ENCODE data around the gene TRNT1. TPM values are rescaled to one million over a fixed set of nuclear protein-coding genes. Genes with fewer than 3 reads are reported as not detected.
A peak's percentile ranks its signal among the peaks of the same experiment; 100 is the strongest.

Gene TRNT1
- total RNA-seq, 2 donors from 2014 or later = 33.6 to 41.5 TPM

DNA sequence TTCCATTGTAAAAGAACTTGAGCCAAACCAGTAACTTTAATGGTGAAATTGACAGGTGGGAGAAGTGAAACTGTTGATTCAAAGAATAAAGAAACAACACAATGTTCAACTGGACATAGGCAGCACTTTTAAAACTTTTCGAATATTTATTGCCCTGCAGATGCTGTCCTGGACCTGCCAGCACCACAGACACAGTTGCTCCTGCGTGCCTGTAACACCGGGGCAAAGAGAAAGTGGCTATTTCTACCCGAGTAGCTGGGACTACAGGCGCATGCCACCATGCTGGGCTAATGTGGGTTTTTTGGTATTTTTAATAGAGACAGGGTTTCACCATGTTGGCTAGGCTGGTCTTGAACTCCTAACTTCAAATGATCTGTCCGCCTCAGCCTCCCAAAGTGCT is 24.0 kb upstream of the TRNT1 start:
- H3K27ac Mint-ChIP-seq = no peak overlapping the region
- H3K4me1 Mint-ChIP-seq (ENCODE audit: low read depth) = peaks cover 11% of the 10 kb centered on the region
- peaks cover 7% of the 10 kb centered on the region for H3K27me3 Mint-ChIP-seq (ENCODE audit: low read depth)
- no peak for ATAC-seq (replicated peaks in 1 of 2)
- DNase-seq = no peak
- H3K4me3 Mint-ChIP-seq = no peak overlapping the region
- no peaks in the 10 kb centered on the region for H3K36me3 Mint-ChIP-seq (ENCODE audit: insufficient read depth in 2 of 2)
- no peaks in the 10 kb centered on the region for H3K9me3 Mint-ChIP-seq

GRCh38 chr3:3105246-3105645 is 21.5 kb upstream of the TRNT1 start:
- Mint-ChIP-seq H3K27me3 (ENCODE audit: low read depth) (peaks cover 7% of the 10 kb centered on the region), H3K36me3 (ENCODE audit: insufficient read depth in 2 of 2) (no peaks in the 10 kb centered on the region), H3K27ac (no peak overlapping the region), H3K4me1 (ENCODE audit: low read depth) (peaks cover 25% of the 10 kb centered on the region), H3K9me3 (no peaks in the 10 kb centered on the region), H3K4me3 (no peak overlapping the region)
- DNase-seq = no peak
- ATAC-seq (replicated peaks in 1 of 2) = no peak

DNA sequence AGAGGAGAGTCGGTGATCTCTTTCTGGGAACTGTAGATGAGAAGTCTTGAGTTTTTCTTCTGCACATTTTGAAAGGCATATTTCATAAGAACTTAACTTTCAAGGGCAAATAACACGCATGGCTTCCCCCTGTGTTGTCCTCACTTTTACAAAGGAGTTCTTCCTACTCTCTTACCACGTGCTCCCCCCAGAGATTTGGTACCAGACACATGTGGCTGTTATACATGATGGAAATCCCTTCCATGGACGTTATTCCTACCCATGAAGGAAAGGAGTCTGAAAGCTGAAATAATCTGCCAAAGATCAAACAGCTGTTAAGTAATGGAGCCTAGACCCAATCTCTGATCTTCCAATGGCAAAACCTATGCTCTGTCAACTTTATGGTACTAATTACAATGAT is 20.9 kb upstream of the TRNT1 start:
- DNase-seq (no peak), ATAC-seq (replicated peaks in 1 of 2) (no peak)
- no peak overlapping the region for H3K27ac Mint-ChIP-seq
- H3K36me3 Mint-ChIP-seq (ENCODE audit: insufficient read depth in 2 of 2) = no peaks in the 10 kb centered on the region
- no peak overlapping the region for H3K4me3 Mint-ChIP-seq
- H3K4me1 Mint-ChIP-seq (ENCODE audit: low read depth) = peaks cover 25% of the 10 kb centered on the region
- H3K27me3 Mint-ChIP-seq (ENCODE audit: low read depth) = peaks cover 7% of the 10 kb centered on the region
- no peaks in the 10 kb centered on the region for H3K9me3 Mint-ChIP-seq

GRCh38 chr3:3107181-3107580 is 19.6 kb upstream of the TRNT1 start:
- no peak for ATAC-seq (replicated peaks in 1 of 2)
- Mint-ChIP-seq H3K27me3 (ENCODE audit: low read depth) (peaks cover 7% of the 10 kb centered on the region), H3K36me3 (ENCODE audit: insufficient read depth in 2 of 2) (no peaks in the 10 kb centered on the region), H3K4me1 (ENCODE audit: low read depth) (peaks cover 21% of the 10 kb centered on the region), H3K4me3 (peak overlapping the region in 1 of 2 donors; percentile 53), H3K27ac (peak overlapping the region; percentile 80), H3K9me3 (no peaks in the 10 kb centered on the region)
- no peak for DNase-seq

GRCh38 chr3:3107858-3108257 is 18.9 kb upstream of the TRNT1 start:
- peaks cover 20% of the 10 kb centered on the region for H3K4me1 Mint-ChIP-seq (ENCODE audit: low read depth)
- DNase-seq (no peak), ATAC-seq (replicated peaks in 1 of 2) (peak; percentile 37 to 38)
- no peaks in the 10 kb centered on the region for H3K36me3 Mint-ChIP-seq (ENCODE audit: insufficient read depth in 2 of 2)
- peak overlapping the region; percentile 80 for H3K27ac Mint-ChIP-seq
- peak overlapping the region in 1 of 2 donors; percentile 53 for H3K4me3 Mint-ChIP-seq
- no peaks in the 10 kb centered on the region for H3K9me3 Mint-ChIP-seq
- peaks cover 7% of the 10 kb centered on the region for H3K27me3 Mint-ChIP-seq (ENCODE audit: low read depth)

DNA sequence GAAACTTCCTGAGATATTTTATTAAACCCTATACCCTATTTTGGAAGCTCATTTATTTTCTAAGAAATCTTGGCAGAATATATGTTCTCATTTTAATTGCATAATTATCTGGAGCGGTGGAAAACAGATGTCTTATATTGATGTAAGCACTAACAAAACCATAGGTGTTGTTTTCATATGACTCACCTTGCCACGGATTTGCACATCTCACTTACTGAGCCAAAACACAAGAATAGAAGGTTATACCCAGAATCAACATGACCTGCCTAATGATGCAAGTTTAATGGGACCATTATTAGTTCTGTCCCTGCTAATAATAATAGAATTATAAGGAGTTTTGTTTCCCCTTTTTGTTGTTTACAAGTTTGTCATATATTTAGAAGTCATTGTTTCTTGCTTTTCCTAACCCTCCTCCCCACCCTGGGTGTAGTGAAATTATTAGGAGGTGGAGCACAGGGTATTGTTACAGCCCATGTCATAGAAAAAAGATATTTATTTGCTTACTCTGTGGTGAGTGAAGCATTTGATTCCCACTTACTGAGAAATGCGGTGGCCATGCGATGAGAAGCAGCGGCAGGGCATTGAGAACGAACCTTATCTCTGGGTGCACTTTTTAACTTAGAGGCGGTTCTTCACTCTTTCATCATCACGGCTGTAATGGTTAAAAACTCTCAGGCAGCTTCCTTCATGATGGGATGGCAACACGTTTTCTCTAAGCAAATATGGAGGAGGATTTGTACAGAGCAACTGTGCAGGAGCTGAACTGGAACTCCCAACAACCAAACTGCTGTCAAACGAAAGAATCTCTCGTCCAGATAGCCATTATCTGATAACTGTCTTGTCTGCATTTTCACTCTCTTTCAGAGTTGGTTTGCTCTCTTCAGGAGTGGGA is 17.1 kb upstream of the TRNT1 start:
- Mint-ChIP-seq H3K9me3 (no peaks in the 10 kb centered on the region), H3K27me3 (ENCODE audit: low read depth) (peaks cover 7% of the 10 kb centered on the region), H3K4me1 (ENCODE audit: low read depth) (peaks cover 20% of the 10 kb centered on the region), H3K27ac (peak overlapping the region; percentile 90), H3K36me3 (ENCODE audit: insufficient read depth in 2 of 2) (no peaks in the 10 kb centered on the region), H3K4me3 (peak overlapping the region; percentile 27 to 88)
- DNase-seq = peak in 1 of 2 donors; percentile 9
- ATAC-seq (replicated peaks in 1 of 2) = peak; percentile 59 to 63

- peaks cover 3% of the 10 kb centered on the region for H3K27me3 Mint-ChIP-seq (ENCODE audit: low read depth)
- no peaks in the 10 kb centered on the region for H3K9me3 Mint-ChIP-seq
- H3K36me3 Mint-ChIP-seq (ENCODE audit: insufficient read depth in 2 of 2) = no peaks in the 10 kb centered on the region
- H3K27ac Mint-ChIP-seq = peak within 1 kb of the TSS; percentile 90
- H3K4me1 Mint-ChIP-seq (ENCODE audit: low read depth) = peaks cover 17% of the 10 kb centered on the region
- DNase-seq = peak in 1 of 2 donors; percentile 19
- H3K4me3 Mint-ChIP-seq = peak within 1 kb of the TSS; percentile 27 to 88
- ATAC-seq (replicated peaks in 1 of 2) = peak; percentile 71 to 76
Measured at GRCh38 chr3:3110299-3110630, 16.5 kb upstream of the TRNT1 start, which contains the start of gene IL5RA. Gene IL5RA (minus strand): TSS chr3:3110374. CDS start chr3:3104984, 5,390 bp downstream.

DNA sequence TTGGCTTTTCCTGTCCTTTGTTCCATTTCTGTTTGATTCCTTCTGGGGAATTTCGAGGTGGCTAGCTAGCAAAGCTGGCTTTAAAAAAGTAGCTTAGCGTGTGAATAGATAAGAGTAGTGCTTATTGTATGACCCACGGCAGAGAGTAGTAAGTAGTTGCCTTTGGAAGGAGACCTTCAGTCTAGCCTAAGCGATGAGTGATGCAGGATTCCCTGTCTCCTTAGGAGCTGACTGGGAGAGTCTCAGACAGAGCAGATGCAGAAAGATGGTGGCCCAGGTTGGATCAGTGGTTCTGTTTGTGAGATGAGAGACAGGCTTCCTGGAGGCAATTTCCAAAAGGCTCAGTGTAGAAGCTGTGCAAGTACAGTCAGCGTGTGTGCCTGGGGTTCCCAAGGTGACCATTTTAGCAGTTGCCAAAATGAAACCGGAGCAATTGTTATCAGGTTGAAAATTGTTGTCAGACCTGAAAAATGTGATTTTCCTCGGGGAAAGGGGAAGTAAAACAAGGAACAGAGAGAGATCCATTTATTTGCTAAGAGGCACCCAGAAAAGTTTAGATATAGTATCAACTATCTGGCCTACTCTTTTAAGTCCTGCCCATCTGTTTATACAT is 15.9 kb upstream of the TRNT1 start:
- DNase-seq (no peak), ATAC-seq (replicated peaks in 1 of 2) (no peak)
- H3K27me3 Mint-ChIP-seq (ENCODE audit: low read depth) = no peaks in the 10 kb centered on the region
- no peaks in the 10 kb centered on the region for H3K9me3 Mint-ChIP-seq
- peaks cover 0 to 2% of the 10 kb centered on the region in 2 donors for H3K36me3 Mint-ChIP-seq (ENCODE audit: insufficient read depth in 2 of 2)
- peaks cover 19% of the 10 kb centered on the region for H3K4me1 Mint-ChIP-seq (ENCODE audit: low read depth)
- H3K27ac Mint-ChIP-seq = peak overlapping the region; percentile 38
- H3K4me3 Mint-ChIP-seq = peak overlapping the region; percentile 9 to 88

- Mint-ChIP-seq H3K4me3 (no peak overlapping the region), H3K9me3 (no peaks in the 10 kb centered on the region), H3K27me3 (ENCODE audit: low read depth) (no peaks in the 10 kb centered on the region), H3K36me3 (ENCODE audit: insufficient read depth in 2 of 2) (peaks cover 0 to 2% of the 10 kb centered on the region in 2 donors), H3K4me1 (ENCODE audit: low read depth) (peaks cover 18% of the 10 kb centered on the region), H3K27ac (no peak overlapping the region)
- ATAC-seq (replicated peaks in 1 of 2) = peak; percentile 14 to 71
- no peak for DNase-seq
Measured at GRCh38 chr3:3113042-3113709, 13.6 kb upstream of the TRNT1 start.

- DNase-seq = no peak
- Mint-ChIP-seq H3K27ac (no peak overlapping the region), H3K9me3 (no peaks in the 10 kb centered on the region), H3K4me3 (no peak overlapping the region), H3K27me3 (ENCODE audit: low read depth) (no peaks in the 10 kb centered on the region), H3K4me1 (ENCODE audit: low read depth) (peaks cover 14% of the 10 kb centered on the region), H3K36me3 (ENCODE audit: insufficient read depth in 2 of 2) (peaks cover 0 to 2% of the 10 kb centered on the region in 2 donors)
- no peak for ATAC-seq (replicated peaks in 1 of 2)
Measured at GRCh38 chr3:3117651-3118050, 9.1 kb upstream of the TRNT1 start.

DNA sequence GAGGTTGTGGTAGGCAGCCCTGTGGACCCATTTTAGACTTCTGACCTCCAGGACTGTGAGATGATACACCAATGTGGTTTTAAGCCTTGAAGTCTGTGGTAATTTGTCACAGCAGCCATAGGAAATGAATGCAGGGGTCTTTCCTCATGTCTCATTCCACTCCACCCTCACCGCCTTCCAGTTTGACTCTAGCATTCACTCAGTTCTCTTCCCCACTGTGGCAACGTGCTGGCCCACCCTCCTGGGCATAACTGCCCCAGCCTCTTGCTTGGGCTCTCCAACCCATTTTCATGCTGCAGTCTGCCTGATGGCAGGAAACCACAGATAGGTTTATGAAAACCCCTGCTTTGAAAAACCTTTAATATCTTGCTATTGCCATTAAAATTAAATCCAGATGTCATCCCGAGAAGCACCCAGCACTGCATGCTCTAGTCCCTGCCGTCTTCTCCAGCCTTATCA is 7.3 kb upstream of the TRNT1 start:
- DNase-seq = peak; percentile 65 to 68
- H3K4me3 Mint-ChIP-seq = peak overlapping the region in 1 of 2 donors; percentile 20
- peaks cover 0 to 2% of the 10 kb centered on the region in 2 donors for H3K36me3 Mint-ChIP-seq (ENCODE audit: insufficient read depth in 2 of 2)
- H3K27me3 Mint-ChIP-seq (ENCODE audit: low read depth) = no peaks in the 10 kb centered on the region
- H3K9me3 Mint-ChIP-seq = no peaks in the 10 kb centered on the region
- peak; percentile 96 to 97 for ATAC-seq (replicated peaks in 1 of 2)
- peaks cover 14% of the 10 kb centered on the region for H3K4me1 Mint-ChIP-seq (ENCODE audit: low read depth)
- no peak overlapping the region for H3K27ac Mint-ChIP-seq

- H3K4me3 Mint-ChIP-seq = peak overlapping the region; percentile 95 to 98
- DNase-seq (no peak), ATAC-seq (replicated peaks in 1 of 2) (no peak)
- H3K4me1 Mint-ChIP-seq (ENCODE audit: low read depth) = peaks cover 47% of the 10 kb centered on the region
- H3K9me3 Mint-ChIP-seq = no peaks in the 10 kb centered on the region
- H3K36me3 Mint-ChIP-seq (ENCODE audit: insufficient read depth in 2 of 2) = peaks cover 15 to 19% of the 10 kb centered on the region in 2 donors
- no peaks in the 10 kb centered on the region for H3K27me3 Mint-ChIP-seq (ENCODE audit: low read depth)
- H3K27ac Mint-ChIP-seq = peak overlapping the region; percentile 99
Measured at GRCh38 chr3:3125977-3126376, 763 bp upstream of the TRNT1 start.

Data from activated T-cell treated with anti-CD3 and anti-CD28 coated beads, Interleukin-2, amount 50 U/mL, for 72 hours (primary cell).